Measurements from ENCODE around the gene PRDM16.

DNA sequence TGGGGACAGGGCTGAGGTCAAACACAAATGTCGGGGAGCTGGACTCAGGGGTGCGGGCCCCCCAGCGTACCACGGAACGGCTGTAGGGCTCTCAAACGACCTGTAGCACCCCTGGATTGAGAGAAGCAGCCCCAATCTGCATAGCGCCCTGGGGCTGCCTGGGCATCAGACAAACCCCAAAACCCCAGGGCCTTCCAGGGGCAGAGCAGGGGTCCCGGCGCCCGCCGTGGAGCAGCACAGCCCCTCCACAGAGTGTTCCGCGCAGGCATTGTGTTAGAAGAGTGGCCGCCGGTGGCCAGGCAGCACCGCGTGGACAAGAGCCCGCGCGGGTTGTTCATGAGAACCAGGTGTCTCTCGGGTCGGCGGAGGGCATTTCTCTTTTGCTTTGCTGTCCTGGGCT is 321.3 kb downstream of the PRDM16 start:
- TF ChIP-seq TAF1 (conservative IDR thresholded peaks at IDR 0.05) (no peak), RAD21 (IDR thresholded peaks at IDR 0.05) (no peak), SP1 (IDR thresholded peaks at IDR 0.05) (no peak), RXRA (IDR thresholded peaks at IDR 0.05) (no peak), JUND (IDR thresholded peaks at IDR 0.05) (no peak), FOXA1 (IDR thresholded peaks at IDR 0.05) (no peak), EGR1 (IDR thresholded peaks at IDR 0.05; ENCODE audit: low read depth in 2 of 2) (no peak), YY1 (IDR thresholded peaks at IDR 0.05) (no peak), GABPA (IDR thresholded peaks at IDR 0.05 in 1 of 2, conservative IDR thresholded peaks at IDR 0.05 in 1 of 2) (no peak), HNF4A (conservative IDR thresholded peaks at IDR 0.05) (no peak)
- TF ChIP-seq, protein P1, sequence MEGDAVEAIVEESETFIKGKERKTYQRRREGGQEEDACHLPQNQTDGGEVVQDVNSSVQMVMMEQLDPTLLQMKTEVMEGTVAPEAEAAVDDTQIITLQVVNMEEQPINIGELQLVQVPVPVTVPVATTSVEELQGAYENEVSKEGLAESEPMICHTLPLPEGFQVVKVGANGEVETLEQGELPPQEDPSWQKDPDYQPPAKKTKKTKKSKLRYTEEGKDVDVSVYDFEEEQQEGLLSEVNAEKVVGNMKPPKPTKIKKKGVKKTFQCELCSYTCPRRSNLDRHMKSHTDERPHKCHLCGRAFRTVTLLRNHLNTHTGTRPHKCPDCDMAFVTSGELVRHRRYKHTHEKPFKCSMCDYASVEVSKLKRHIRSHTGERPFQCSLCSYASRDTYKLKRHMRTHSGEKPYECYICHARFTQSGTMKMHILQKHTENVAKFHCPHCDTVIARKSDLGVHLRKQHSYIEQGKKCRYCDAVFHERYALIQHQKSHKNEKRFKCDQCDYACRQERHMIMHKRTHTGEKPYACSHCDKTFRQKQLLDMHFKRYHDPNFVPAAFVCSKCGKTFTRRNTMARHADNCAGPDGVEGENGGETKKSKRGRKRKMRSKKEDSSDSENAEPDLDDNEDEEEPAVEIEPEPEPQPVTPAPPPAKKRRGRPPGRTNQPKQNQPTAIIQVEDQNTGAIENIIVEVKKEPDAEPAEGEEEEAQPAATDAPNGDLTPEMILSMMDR (IDR thresholded peaks at IDR 0.05; ENCODE audit: low read depth, low read length, missing input control): no peak
- TF ChIP-seq, protein P2, sequence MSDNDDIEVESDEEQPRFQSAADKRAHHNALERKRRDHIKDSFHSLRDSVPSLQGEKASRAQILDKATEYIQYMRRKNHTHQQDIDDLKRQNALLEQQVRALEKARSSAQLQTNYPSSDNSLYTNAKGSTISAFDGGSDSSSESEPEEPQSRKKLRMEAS (IDR thresholded peaks at IDR 0.05): no peak
- TF ChIP-seq, protein P3, sequence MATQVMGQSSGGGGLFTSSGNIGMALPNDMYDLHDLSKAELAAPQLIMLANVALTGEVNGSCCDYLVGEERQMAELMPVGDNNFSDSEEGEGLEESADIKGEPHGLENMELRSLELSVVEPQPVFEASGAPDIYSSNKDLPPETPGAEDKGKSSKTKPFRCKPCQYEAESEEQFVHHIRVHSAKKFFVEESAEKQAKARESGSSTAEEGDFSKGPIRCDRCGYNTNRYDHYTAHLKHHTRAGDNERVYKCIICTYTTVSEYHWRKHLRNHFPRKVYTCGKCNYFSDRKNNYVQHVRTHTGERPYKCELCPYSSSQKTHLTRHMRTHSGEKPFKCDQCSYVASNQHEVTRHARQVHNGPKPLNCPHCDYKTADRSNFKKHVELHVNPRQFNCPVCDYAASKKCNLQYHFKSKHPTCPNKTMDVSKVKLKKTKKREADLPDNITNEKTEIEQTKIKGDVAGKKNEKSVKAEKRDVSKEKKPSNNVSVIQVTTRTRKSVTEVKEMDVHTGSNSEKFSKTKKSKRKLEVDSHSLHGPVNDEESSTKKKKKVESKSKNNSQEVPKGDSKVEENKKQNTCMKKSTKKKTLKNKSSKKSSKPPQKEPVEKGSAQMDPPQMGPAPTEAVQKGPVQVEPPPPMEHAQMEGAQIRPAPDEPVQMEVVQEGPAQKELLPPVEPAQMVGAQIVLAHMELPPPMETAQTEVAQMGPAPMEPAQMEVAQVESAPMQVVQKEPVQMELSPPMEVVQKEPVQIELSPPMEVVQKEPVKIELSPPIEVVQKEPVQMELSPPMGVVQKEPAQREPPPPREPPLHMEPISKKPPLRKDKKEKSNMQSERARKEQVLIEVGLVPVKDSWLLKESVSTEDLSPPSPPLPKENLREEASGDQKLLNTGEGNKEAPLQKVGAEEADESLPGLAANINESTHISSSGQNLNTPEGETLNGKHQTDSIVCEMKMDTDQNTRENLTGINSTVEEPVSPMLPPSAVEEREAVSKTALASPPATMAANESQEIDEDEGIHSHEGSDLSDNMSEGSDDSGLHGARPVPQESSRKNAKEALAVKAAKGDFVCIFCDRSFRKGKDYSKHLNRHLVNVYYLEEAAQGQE (IDR thresholded peaks at IDR 0.05): no peak
- TF ChIP-seq, protein P4, sequence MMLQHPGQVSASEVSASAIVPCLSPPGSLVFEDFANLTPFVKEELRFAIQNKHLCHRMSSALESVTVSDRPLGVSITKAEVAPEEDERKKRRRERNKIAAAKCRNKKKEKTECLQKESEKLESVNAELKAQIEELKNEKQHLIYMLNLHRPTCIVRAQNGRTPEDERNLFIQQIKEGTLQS (IDR thresholded peaks at IDR 0.05): no peak
